ENCODE measurements around the gene INPP5A. TPM values are rescaled to one million over a fixed set of nuclear protein-coding genes. Genes with fewer than 3 reads are reported as not detected.

Gene INPP5A
- total RNA-seq, 1 experiment from 2014 or later, result 12.3 TPM

DNA sequence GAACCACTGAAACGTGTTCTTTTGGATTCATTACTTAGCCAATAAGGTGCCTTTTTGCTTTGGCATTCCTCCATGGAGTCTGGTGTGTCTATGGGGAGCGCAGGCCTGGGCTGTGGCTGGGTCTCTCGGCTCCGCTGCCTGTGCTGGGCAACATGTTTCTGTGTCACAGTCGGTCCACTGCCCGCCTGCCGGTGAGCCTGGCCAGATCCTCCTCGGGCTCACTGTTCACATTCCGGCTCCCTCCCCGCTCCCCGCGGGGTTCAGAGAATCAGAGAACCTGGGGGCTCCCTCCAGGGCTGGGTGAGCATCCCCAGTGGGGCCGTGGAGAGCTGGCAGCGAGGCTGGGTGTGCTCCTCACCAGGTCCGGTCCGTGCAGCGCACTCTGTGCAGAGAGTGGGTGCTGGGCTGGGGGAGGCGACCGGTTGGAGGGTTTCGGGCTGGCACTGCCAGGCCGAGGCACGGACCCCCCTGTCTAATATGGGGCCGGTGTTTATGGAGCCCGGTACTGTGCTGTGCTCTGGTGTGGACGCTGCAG, 70.4 kb downstream of the INPP5A start:
- TF ChIP-seq TCF7L2 (IDR thresholded peaks at IDR 0.05; ENCODE audit: borderline replicate concordance, extremely low read depth, insufficient read depth, insufficient read length) (no peak), SIN3A (IDR thresholded peaks at IDR 0.05; ENCODE audit: low read depth) (no peak)
- CTCF ChIA-PET, result no interaction called here
- Histone ChIP-seq H3K9me3 (ENCODE audit: control insufficient read depth in 1 of 2, insufficient read depth in 1 of 2, low read depth in 1 of 2, low read length in 2 of 2) (no peaks in the 10 kb centered on the region), H3K9me2 (ENCODE audit: insufficient read depth) (no peaks in the 10 kb centered on the region), H3K36me3 (ENCODE audit: control insufficient read depth in 1 of 2, insufficient read depth in 2 of 2, low read length in 2 of 2) (no peaks in the 10 kb centered on the region), H3K4me3 (replicated peaks in 1 of 2; ENCODE audit: low read depth in 1 of 2, low read length in 2 of 2) (no peak overlapping the region), H3K4me2 (ENCODE audit: low read length) (no peak overlapping the region), H3K27me3 (ENCODE audit: insufficient read depth, low read length) (no peaks in the 10 kb centered on the region), H4K20me1 (ENCODE audit: insufficient read depth) (no peaks in the 10 kb centered on the region), H2AFZ (ENCODE audit: low read depth, low read length, poor library complexity, severe bottlenecking) (no peak overlapping the region), H3K9ac (ENCODE audit: low read length) (no peak overlapping the region), H3K27ac (ENCODE audit: low read depth, low read length) (no peak overlapping the region), H3K4me1 (ENCODE audit: control insufficient read depth in 1 of 2, insufficient read depth in 2 of 2, low read length in 2 of 2) (peaks cover 0 to 17% of the 10 kb centered on the region in 2 experiments; a peak in 2 of 4 replicates), H3K79me2 (ENCODE audit: insufficient read depth, low read length) (no peaks in the 10 kb centered on the region)
- DNase-seq (ENCODE audit: low read depth, low spot score) (no peak), ATAC-seq (no peak)
- POLR2A ChIA-PET, result no interaction called here
- intact Hi-C loops (cut with micrococcal nuclease), result no loop called here
- no TSS peak for BruUV-seq (replicated peaks)
- RAD21 ChIA-PET (ENCODE audit: low non-redundant PET in 1 of 2, low total read pairs in 2 of 2, uncharacterized antibody in 2 of 2, unreplicated experiment in 2 of 2), result no interaction called here

DNA sequence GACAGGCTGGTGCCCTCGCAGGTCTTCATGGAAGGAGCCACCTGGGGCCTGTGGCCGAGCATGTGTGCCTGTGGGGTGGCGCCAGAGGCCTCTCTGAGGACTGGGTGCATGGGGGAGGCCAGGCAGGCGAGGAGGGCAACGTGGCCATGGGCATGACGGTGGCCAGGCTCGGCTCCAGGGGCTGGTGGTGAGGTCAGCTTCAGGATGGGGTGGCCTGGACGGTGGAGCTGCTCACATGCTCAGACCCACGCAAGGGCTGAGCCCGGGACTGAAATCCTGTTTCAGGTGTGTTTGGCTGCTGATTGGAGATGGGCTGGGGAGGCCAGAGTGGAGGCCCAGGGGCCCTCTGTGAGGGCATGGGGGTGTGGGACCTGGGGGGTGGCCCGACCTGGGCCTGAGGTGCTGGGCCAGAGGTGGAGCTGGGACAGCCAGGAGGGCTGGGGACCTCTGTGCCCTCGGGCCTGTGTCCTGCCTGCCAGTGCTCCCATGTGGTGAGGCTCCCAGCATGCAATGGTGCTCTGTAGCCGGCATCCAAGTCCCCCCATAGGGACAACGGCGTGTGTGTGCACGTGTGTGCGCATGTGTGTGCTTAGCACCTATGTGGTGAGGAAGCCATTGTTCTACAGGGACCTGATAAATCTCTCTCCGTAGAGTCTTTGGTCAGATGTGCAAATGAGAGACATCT, 71.1 kb downstream of the INPP5A start:
- RAD21 ChIA-PET (ENCODE audit: low non-redundant PET in 1 of 2, low total read pairs in 2 of 2, uncharacterized antibody in 2 of 2, unreplicated experiment in 2 of 2), result no interaction called here
- H3K27me3 ChIP-seq (ENCODE audit: insufficient read depth, low read length), result no peaks in the 10 kb centered on the region
- no peak overlapping the region for H3K4me2 ChIP-seq (ENCODE audit: low read length)
- H2AFZ ChIP-seq (ENCODE audit: low read depth, low read length, poor library complexity, severe bottlenecking), result no peak overlapping the region
- H3K4me1 ChIP-seq (ENCODE audit: control insufficient read depth in 1 of 2, insufficient read depth in 2 of 2, low read length in 2 of 2), result peaks cover 0 to 17% of the 10 kb centered on the region in 2 experiments; a peak in 2 of 4 replicates
- intact Hi-C loops (cut with micrococcal nuclease), result no loop called here
- CTCF ChIA-PET, result no interaction called here
- H3K36me3 ChIP-seq (ENCODE audit: control insufficient read depth in 1 of 2, insufficient read depth in 2 of 2, low read length in 2 of 2), result no peaks in the 10 kb centered on the region
- H4K20me1 ChIP-seq (ENCODE audit: insufficient read depth), result no peaks in the 10 kb centered on the region
- TF ChIP-seq CBX3 (IDR thresholded peaks at IDR 0.05; ENCODE audit: low read depth) (no peak), SP1 (IDR thresholded peaks at IDR 0.05; ENCODE audit: low read depth) (no peak), POLR2AphosphoS5 (IDR thresholded peaks at IDR 0.05; ENCODE audit: low read depth, low read length) (no peak), EZH2 (IDR thresholded peaks at IDR 0.05) (no peak), FOSL1 (IDR thresholded peaks at IDR 0.05; ENCODE audit: low read depth) (no peak), EGR1 (IDR thresholded peaks at IDR 0.05; ENCODE audit: low read depth) (no peak), JUND (IDR thresholded peaks at IDR 0.05) (no peak)
- TF ChIP-seq, protein P1, sequence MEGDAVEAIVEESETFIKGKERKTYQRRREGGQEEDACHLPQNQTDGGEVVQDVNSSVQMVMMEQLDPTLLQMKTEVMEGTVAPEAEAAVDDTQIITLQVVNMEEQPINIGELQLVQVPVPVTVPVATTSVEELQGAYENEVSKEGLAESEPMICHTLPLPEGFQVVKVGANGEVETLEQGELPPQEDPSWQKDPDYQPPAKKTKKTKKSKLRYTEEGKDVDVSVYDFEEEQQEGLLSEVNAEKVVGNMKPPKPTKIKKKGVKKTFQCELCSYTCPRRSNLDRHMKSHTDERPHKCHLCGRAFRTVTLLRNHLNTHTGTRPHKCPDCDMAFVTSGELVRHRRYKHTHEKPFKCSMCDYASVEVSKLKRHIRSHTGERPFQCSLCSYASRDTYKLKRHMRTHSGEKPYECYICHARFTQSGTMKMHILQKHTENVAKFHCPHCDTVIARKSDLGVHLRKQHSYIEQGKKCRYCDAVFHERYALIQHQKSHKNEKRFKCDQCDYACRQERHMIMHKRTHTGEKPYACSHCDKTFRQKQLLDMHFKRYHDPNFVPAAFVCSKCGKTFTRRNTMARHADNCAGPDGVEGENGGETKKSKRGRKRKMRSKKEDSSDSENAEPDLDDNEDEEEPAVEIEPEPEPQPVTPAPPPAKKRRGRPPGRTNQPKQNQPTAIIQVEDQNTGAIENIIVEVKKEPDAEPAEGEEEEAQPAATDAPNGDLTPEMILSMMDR (IDR thresholded peaks at IDR 0.05 in 2 of 3, conservative IDR thresholded peaks at IDR 0.05 in 1 of 3; ENCODE audit: borderline replicate concordance in 1 of 3, insufficient read depth in 1 of 3, low read depth in 2 of 3, low read length in 2 of 3), result no peak
- no peaks in the 10 kb centered on the region for H3K9me2 ChIP-seq (ENCODE audit: insufficient read depth)
- no TSS peak for BruUV-seq (replicated peaks)
- H3K9me3 ChIP-seq (ENCODE audit: control insufficient read depth in 1 of 2, insufficient read depth in 1 of 2, low read depth in 1 of 2, low read length in 2 of 2), result no peaks in the 10 kb centered on the region
- DNase-seq (ENCODE audit: low read depth, low spot score) (no peak), ATAC-seq (no peak)
- no peaks in the 10 kb centered on the region for H3K79me2 ChIP-seq (ENCODE audit: insufficient read depth, low read length)
- H3K4me3 ChIP-seq (replicated peaks in 1 of 2; ENCODE audit: low read depth in 1 of 2, low read length in 2 of 2), result no peak overlapping the region
- POLR2A ChIA-PET, result no interaction called here
- H3K9ac ChIP-seq (ENCODE audit: low read length), result no peak overlapping the region
- no peak overlapping the region for H3K27ac ChIP-seq (ENCODE audit: low read depth, low read length)
